Lower lobe of right lung (tissue), 2 donors: ENCODE data around the gene SMPDL3B. TPM values are rescaled to one million over a fixed set of nuclear protein-coding genes. Genes with fewer than 3 reads are reported as not detected.

Experiments
- ATAC-seq, 2 donors: fragments of 200-7000 bp; cut with Tn5 transposase; one replicate each; pipeline ENCODE4 v1.9.1; 2020 to 2022; ENCODE audit warnings: mild to moderate bottlenecking in 2 of 2, moderate library complexity in 2 of 2
- DNase-seq: peaks from one replicate; pipeline ENCODE4 v3.0.0-alpha.2; 2020
- H3K27ac ChIP-seq: fragments of 200-600 bp; one replicate; pipeline ENCODE4 v1.8.0; 2022
- H3K27me3 ChIP-seq: fragments of 200-600 bp; one replicate; pipeline ENCODE4 v1.8.0; 2022; ENCODE audit warnings: low read depth
- H3K36me3 ChIP-seq: fragments of 200-600 bp; one replicate; pipeline ENCODE4 v1.8.0; 2022; ENCODE audit warnings: mild to moderate bottlenecking
- H3K4me1 ChIP-seq: fragments of 200-600 bp; one replicate; pipeline ENCODE4 v1.8.0; 2022
- H3K4me3 ChIP-seq: fragments of 200-600 bp; one replicate; pipeline ENCODE4 v1.8.0; 2022; ENCODE audit warnings: mild to moderate bottlenecking
- H3K9me3 ChIP-seq: fragments of 200-600 bp; one replicate; pipeline ENCODE4 v1.8.0; 2022
- CTCF ChIP-seq: fragments of 200-600 bp; IDR thresholded peaks from one replicate; pipeline ENCODE4 v1.8.0; 2022; ENCODE audit warnings: antibody characterized with exemption, mild to moderate bottlenecking
- intact Hi-C: fragments of 100-400 bp; cut with DNase I; formaldehyde crosslinking; loops from one replicate; pipeline ENCODE4 v1.11.0; 2022
- total RNA-seq: library from RNA; stranded (reverse); fragmentation: NEBNext Ultra II Directional; extraction: Animal tissue kit (Norgen Biotek cat#: 25700); gene quantifications from one replicate; pipeline ENCODE4 v1.2.1, GENCODE V29; 2021
- donor health status: DM: no; HTN: yes; CAD: no; lungs with severe emphysema.

SMPDL3B gene
- total RNA-seq, 1 donor from 2014 or later = 15.4 TPM

- peak within 1 kb of the TSS; percentile 94 for H3K27ac ChIP-seq
- H3K36me3 ChIP-seq = peaks cover 20% of the 10 kb centered on the region
- peak within 1 kb of the TSS; percentile 87 for H3K4me3 ChIP-seq
- DNase-seq (peak; percentile 90), ATAC-seq (peak; percentile 97 to 98)
- H3K27me3 ChIP-seq = no peaks in the 10 kb centered on the region
- TF ChIP-seq CTCF = peak; percentile 51
- intact Hi-C loops = no loop called here
- H3K9me3 ChIP-seq = no peaks in the 10 kb centered on the region
- H3K4me1 ChIP-seq = peaks cover 23% of the 10 kb centered on the region
These were observed 25.2 kb downstream of the SMPDL3B start, which contains the start of gene XKR8 for GRCh38 chr1:27959792-27960603. Gene XKR8, plus strand, starts transcription at chr1:27959973. Its CDS starts 97 bp downstream, at chr1:27960070.

- ATAC-seq (peak in 1 of 2 donors; percentile 9), DNase-seq (no peak)
- H3K4me1 ChIP-seq = peaks cover 23% of the 10 kb centered on the region
- intact Hi-C loops = no loop called here
- H3K4me3 ChIP-seq = peak overlapping the region; percentile 87
- no peaks in the 10 kb centered on the region for H3K9me3 ChIP-seq
- TF ChIP-seq CTCF = no peak
- H3K27ac ChIP-seq = peak overlapping the region; percentile 94
- no peaks in the 10 kb centered on the region for H3K27me3 ChIP-seq
- H3K36me3 ChIP-seq = peaks cover 30% of the 10 kb centered on the region
These were observed 26.2 kb downstream of the SMPDL3B start for GRCh38 chr1:27960762-27961645.

- Histone ChIP-seq H3K4me1 (peaks cover 23% of the 10 kb centered on the region), H3K4me3 (peak overlapping the region; percentile 87), H3K36me3 (peaks cover 38% of the 10 kb centered on the region), H3K27ac (peak overlapping the region; percentile 94), H3K9me3 (no peaks in the 10 kb centered on the region), H3K27me3 (no peaks in the 10 kb centered on the region)
- no peak for ATAC-seq
- intact Hi-C loops = no loop called here
- TF ChIP-seq CTCF = no peak
- DNase-seq = no peak
These were observed 26.9 kb downstream of the SMPDL3B start for GRCh38 chr1:27961646-27962221.

GRCh38 chr1:27963393-27963792, 28.6 kb downstream of the SMPDL3B start:
- ATAC-seq = no peak
- intact Hi-C loops = no loop called here
- Histone ChIP-seq H3K4me3 (no peak overlapping the region), H3K4me1 (peaks cover 23% of the 10 kb centered on the region), H3K36me3 (peaks cover 54% of the 10 kb centered on the region), H3K27me3 (no peaks in the 10 kb centered on the region), H3K27ac (no peak overlapping the region), H3K9me3 (no peaks in the 10 kb centered on the region)
- DNase-seq = no peak
- TF ChIP-seq CTCF = no peak

- no peak for ATAC-seq
- peaks cover 3% of the 10 kb centered on the region for H3K4me1 ChIP-seq
- H3K27me3 ChIP-seq = no peaks in the 10 kb centered on the region
- H3K36me3 ChIP-seq = peaks cover 60% of the 10 kb centered on the region
- DNase-seq = no peak
- no peaks in the 10 kb centered on the region for H3K9me3 ChIP-seq
- no peak for TF ChIP-seq CTCF
- no peak overlapping the region for H3K27ac ChIP-seq
- H3K4me3 ChIP-seq = no peak overlapping the region
- intact Hi-C loops = no loop called here
These were observed 31.8 kb downstream of the SMPDL3B start for GRCh38 chr1:27966402-27967105.
